GM10266 (cell line): Measurements from ENCODE around the gene SOX4.
A peak's percentile ranks its signal among the peaks of the same experiment; 100 is the strongest.

ENCODE experiments used
- DNase-seq: peaks from one replicate; pipeline ENCODE4 v3.0.0; 2012; ENCODE audit errors: extremely low spot score
- CTCF ChIP-seq: IDR thresholded peaks from 2 replicates; pipeline ENCODE4 v1.5.1; 2012; ENCODE audit warnings: mild to moderate bottlenecking, low read depth; ENCODE audit not compliant: control insufficient read depth, insufficient read depth; ENCODE audit errors: missing control alignments

The SOX4 gene

GRCh38 chr6:21587961-21588480 lies 5.5 kb upstream of the SOX4 start:
- TF ChIP-seq CTCF, result no peak
- peak; percentile 32 for DNase-seq

- peak; percentile 58 for DNase-seq
- TF ChIP-seq CTCF, result no peak
Observed at GRCh38 chr6:21588481-21589351, 4.8 kb upstream of the SOX4 start.

- peak; percentile 92 for TF ChIP-seq CTCF
- peak; percentile 82 for DNase-seq
Observed at GRCh38 chr6:21589352-21590345, 3.9 kb upstream of the SOX4 start.

DNA sequence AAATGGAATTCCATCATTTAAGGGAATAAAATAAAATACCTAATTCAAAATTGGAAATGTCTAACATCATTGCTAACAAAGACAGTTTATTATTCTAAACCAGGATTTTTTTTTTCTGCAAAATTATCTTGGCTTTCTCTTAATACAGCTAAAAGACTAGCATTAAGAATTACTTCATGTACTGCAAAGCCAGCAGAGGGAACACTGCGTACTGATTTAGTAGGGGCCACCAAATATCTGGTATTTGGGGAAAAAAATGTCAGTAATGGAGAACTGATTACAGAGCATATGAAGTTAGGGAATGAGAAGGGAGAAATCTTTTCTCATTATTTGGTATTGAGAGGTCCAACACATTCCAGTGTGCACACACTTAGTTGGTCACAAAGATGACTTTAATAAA lies 3.2 kb upstream of the SOX4 start:
- no peak for DNase-seq
- no peak for TF ChIP-seq CTCF

DNA sequence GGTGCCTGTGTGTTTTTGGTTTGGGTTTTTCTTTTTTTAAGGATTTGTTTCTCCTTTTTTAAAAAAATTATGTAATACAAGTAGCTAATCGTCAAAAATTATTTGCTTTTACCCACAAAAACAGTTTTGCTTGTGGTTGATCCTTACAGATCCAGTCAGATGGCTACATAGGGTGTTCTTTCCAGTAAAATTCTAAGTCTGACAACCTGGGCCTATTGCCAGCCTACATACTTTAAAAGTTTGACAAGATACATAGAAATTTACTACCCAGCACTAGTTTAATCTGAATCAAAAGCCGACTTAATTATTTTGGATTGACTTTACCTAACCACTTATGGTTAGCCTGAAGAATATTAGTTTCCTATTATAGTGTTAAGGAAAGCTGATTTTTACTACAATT lies 2.1 kb upstream of the SOX4 start:
- DNase-seq, result no peak
- no peak for TF ChIP-seq CTCF

DNA sequence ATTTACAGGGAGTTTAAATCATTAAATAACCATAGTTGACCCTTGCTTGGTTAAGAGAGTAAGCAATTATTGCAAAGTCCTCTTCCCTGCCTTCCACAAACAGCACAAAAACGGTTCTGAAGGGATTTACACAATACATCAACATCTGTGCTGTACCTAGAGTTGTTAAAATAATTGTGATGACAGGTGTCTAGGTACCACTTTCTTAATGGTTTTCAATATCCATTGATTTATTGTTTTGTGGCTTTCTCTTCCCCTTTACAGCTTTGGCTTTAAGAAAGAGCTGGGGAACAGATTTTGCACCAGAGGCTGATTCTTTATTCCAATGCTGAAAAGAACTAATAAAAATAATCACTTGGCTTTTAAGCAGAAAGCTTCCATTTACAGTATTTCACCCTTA lies 598 bp upstream of the SOX4 start:
- no peak for TF ChIP-seq CTCF
- no peak for DNase-seq
